ENCODE data around the gene SMPDL3A. TPM values are rescaled to one million over a fixed set of nuclear protein-coding genes. Genes with fewer than 3 reads are reported as not detected.

The SMPDL3A gene
- total and polyA plus RNA-seq, 2 of the 13 experiments (the other 11 are each of a cell fraction or from before 2014, with no cell fraction given) = 7.8 to 17.3 TPM

GRCh38 chr6:122829456-122829855, 40.4 kb downstream of the SMPDL3A start (continued):
- TF ChIP-seq IRF9 (CRISPR knock-in tag; IDR thresholded peaks at IDR 0.05; ENCODE audit: borderline replicate concordance) (no peak), SP2 (CRISPR knock-in tag; IDR thresholded peaks at IDR 0.05) (no peak), PLSCR1 (CRISPR knock-in tag; IDR thresholded peaks at IDR 0.05; ENCODE audit: borderline replicate concordance) (no peak), ZNF782 (CRISPR knock-in tag; IDR thresholded peaks at IDR 0.05; ENCODE audit: borderline replicate concordance) (no peak), ATF2 (CRISPR knock-in tag; IDR thresholded peaks at IDR 0.05) (no peak), MXI1 (IDR thresholded peaks at IDR 0.05; ENCODE audit: borderline replicate concordance, low read depth, low read length) (no peak)

GRCh38 chr6:122831511-122831910, 42.5 kb downstream of the SMPDL3A start:
- 0% methylated on average over 1 of the region's 1 CpG for WGBS (ENCODE audit: low lambda C conversion rate)
- Histone ChIP-seq H3K4me1 (ENCODE audit: insufficient read depth, low read length) (no peaks in the 10 kb centered on the region), H3K27me3 (ENCODE audit: control insufficient read depth in 1 of 2, insufficient read depth in 2 of 2, low read length in 2 of 2) (peaks cover 0 to 9% of the 10 kb centered on the region in 2 experiments; a peak in 1 of 5 replicates), H3K4me3 (replicated peaks in 1 of 3; ENCODE audit: insufficient read depth in 1 of 3, low read depth in 2 of 3, low read length in 3 of 3) (no peak overlapping the region), H4K20me1 (ENCODE audit: insufficient read depth, low read length) (no peaks in the 10 kb centered on the region), H2AFZ (ENCODE audit: low read length) (no peak overlapping the region), H3K27ac (ENCODE audit: extremely low read length, insufficient read depth, low read length) (no peak overlapping the region), H3K9me3 (ENCODE audit: low read length) (no peaks in the 10 kb centered on the region), H3K4me2 (ENCODE audit: low read depth, low read length) (no peak overlapping the region), H3K79me2 (ENCODE audit: insufficient read depth, low read length) (no peaks in the 10 kb centered on the region), H3K36me3 (replicated peaks in 1 of 2; ENCODE audit: control insufficient read depth in 1 of 2, insufficient read depth in 2 of 2, low read length in 2 of 2) (no peaks in the 10 kb centered on the region), H3K9ac (ENCODE audit: insufficient read depth, low read depth, low read length) (no peak overlapping the region)
- ChIA-PET CTCF (ENCODE audit: low intra/inter-chr PET ratio, low total read pairs) (no interaction called here), POLR2A (no interaction called here)
- ATAC-seq = no peak
- in situ Hi-C loops (cut with HindIII; ENCODE audit: extremely low pct_ligation_motif_present, low pct_unique_long_range_greater_than_20kb) (loop anchor here (25.0 kb wide), 1 partner anchor 344 kb away; no protein-coding TSS in a partner anchor), intact Hi-C loops (cut with micrococcal nuclease; ENCODE audit: unreplicated experiment) (loop anchor here (10.0 kb wide), 1 partner anchor 217 kb away; the partner anchor contains the start of gene PKIB)
- no peak for FAIRE-seq
- BruUV-seq (replicated peaks) = no TSS peak
- DNase-seq (ENCODE audit: low spot score) = no peak
- TF ChIP-seq RXRA (CRISPR knock-in tag; IDR thresholded peaks at IDR 0.05) (no peak), TRAFD1 (CRISPR knock-in tag; IDR thresholded peaks at IDR 0.05; ENCODE audit: borderline replicate concordance) (no peak), HNRNPL (IDR thresholded peaks at IDR 0.05; ENCODE audit: low read depth, low read length) (no peak), ZNF274 (CRISPR knock-in tag; IDR thresholded peaks at IDR 0.05) (no peak), HHEX (CRISPR knock-in tag; IDR thresholded peaks at IDR 0.05) (no peak), ZNF678 (CRISPR knock-in tag; IDR thresholded peaks at IDR 0.05) (no peak), NFATC3 (CRISPR knock-in tag; IDR thresholded peaks at IDR 0.05) (no peak), MTERF4 (CRISPR knock-in tag; IDR thresholded peaks at IDR 0.05) (no peak), CREB3 (CRISPR knock-in tag; IDR thresholded peaks at IDR 0.05) (no peak), KLF16 (CRISPR knock-in tag; IDR thresholded peaks at IDR 0.05) (no peak), NFKBIZ (CRISPR knock-in tag; IDR thresholded peaks at IDR 0.05) (no peak)
